ES-I3 (cell line): ENCODE data around the gene DYRK1A.
"Not testable (repeated sequence)": the region's sequence is repeated elsewhere in the genome, so short reads cannot be mapped to it uniquely, and the experiment has no call there.

ENCODE experiments used
- H3K36me3 ChIP-seq: 2 replicates; pipeline ENCODE4 v1.6.1; 2013; ENCODE audit warnings: mild to moderate bottlenecking, low read length, control low read depth, moderate library complexity; ENCODE audit not compliant: insufficient read depth
- H3K4me1 ChIP-seq: 2 replicates; pipeline ENCODE4 v1.6.1; 2013; ENCODE audit warnings: mild to moderate bottlenecking, control low read depth, low read length; ENCODE audit not compliant: insufficient read depth
- H3K9ac ChIP-seq: 2 replicates; pipeline ENCODE4 v1.6.1; 2013; ENCODE audit warnings: low read depth, mild to moderate bottlenecking, low read length, moderate library complexity
- H3K9me3 ChIP-seq: 2 replicates; pipeline ENCODE4 v1.6.1; 2013; ENCODE audit warnings: mild to moderate bottlenecking, low read length, moderate library complexity; ENCODE audit not compliant: control insufficient read depth, insufficient read depth

DYRK1A gene

DNA sequence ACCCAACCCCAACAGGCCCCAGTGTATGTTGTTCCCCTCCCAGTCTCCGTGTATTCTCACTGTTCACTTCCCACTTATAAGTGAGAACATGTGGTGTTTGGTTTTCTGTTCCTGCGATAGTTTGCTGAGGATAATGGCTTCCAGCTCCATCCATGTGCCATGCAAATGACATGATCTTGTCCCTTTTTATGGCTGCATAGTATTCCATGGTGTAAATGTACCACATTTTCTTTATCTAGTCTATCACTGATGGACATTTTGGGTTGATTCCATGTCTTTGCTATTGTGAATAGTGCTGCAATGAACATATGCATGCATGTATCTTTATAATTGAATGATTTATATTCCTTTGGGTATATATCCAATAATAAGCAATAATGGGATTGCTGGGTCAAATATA lies 174.6 kb downstream of the DYRK1A start:
- H3K4me1 ChIP-seq, H3K9ac ChIP-seq, H3K36me3 ChIP-seq, H3K9me3 ChIP-seq: not testable (repeated sequence)

DNA sequence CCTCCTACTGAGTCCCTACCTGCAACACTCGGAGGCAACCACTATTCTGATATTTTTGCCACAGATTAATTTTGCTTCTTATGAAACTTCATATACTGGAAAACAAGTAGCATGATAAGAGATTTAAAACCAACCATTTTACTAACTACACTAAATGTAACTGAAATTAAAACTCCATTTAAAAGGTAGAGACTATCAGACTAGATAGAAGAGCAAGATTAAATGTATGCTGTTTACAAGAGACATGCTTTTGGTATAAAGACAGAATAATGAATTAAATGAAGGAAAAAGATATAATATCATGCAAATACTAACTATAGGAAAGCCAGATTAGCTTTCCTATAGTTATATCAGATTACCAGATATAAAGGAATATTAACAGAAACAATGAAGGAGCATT lies 175.9 kb downstream of the DYRK1A start:
- Histone ChIP-seq H3K9me3 (no peaks in the 10 kb centered on the region), H3K4me1 (peaks cover 6% of the 10 kb centered on the region; the same call in 1 of the 2 replicates), H3K36me3 (no peaks in the 10 kb centered on the region; the same call in 1 of the 2 replicates), H3K9ac (no peak overlapping the region)

DNA sequence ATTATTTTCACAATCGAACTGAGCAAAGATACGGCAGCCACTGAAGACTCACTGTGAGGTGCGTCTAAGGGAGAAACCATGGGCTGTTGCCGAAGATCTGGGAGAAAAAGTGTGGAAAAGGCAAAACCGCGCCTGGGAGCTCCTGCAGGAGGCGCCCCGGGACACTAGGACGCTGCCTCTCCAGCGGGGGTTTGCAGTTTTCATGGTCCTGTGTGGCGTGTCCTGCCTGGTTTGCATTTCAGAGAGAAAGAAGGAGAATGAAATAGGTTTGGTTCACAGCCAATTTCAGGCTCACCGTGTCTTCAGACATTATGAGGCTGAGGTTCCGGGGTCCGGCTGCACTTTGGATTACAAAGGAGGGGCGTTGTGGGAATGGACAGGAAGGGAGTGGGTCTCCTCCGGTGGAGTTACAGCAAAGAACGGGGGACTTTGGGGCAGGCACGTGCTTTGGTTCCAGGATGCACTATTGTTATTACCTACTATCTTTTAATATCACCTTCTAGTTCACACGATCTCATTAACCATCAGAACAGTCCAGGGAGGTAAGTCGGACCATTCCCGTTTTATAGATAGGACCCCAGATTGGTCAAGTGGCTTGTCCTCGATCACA lies 179.8 kb downstream of the DYRK1A start:
- H3K36me3 ChIP-seq, result no peaks in the 10 kb centered on the region; the same call in 1 of the 2 replicates
- H3K9me3 ChIP-seq, result no peaks in the 10 kb centered on the region
- peaks cover 12% of the 10 kb centered on the region for H3K4me1 ChIP-seq
- no peak overlapping the region for H3K9ac ChIP-seq

DNA sequence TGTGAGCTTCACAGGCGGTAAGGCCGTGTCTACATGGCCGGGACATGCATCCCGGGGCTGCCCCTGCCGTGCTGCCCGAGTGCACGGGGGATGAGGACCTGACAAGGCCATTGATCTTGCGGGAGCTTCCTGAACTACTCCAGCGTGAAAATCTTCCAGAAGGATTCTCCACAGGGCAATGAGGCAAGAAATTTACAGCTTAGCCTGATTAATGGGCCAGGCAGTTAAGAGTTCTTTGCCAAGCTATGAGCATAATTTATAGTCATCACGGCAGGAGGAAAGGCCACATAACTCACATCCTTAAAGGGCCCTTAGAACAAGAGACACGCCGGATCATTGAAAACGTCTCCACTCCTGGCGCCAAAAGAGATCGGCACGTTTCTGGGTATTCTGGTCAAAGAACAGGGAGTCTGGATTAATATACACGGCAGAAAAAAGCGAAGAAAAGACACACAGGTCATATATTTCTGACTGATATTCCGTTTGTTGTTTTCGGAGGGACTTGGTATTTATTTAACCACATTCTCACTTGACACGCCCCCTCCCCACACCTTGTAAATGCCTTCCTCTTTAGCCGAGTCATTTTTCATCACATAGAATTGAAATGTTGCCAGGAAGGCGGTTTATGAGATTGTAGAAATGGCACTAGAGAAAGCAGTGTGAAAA lies 180.5 kb downstream of the DYRK1A start:
- H3K4me1 ChIP-seq, result peaks cover 12% of the 10 kb centered on the region
- H3K9me3 ChIP-seq, result no peaks in the 10 kb centered on the region
- H3K9ac ChIP-seq, result no peak overlapping the region
- H3K36me3 ChIP-seq, result no peaks in the 10 kb centered on the region; the same call in 1 of the 2 replicates

DNA sequence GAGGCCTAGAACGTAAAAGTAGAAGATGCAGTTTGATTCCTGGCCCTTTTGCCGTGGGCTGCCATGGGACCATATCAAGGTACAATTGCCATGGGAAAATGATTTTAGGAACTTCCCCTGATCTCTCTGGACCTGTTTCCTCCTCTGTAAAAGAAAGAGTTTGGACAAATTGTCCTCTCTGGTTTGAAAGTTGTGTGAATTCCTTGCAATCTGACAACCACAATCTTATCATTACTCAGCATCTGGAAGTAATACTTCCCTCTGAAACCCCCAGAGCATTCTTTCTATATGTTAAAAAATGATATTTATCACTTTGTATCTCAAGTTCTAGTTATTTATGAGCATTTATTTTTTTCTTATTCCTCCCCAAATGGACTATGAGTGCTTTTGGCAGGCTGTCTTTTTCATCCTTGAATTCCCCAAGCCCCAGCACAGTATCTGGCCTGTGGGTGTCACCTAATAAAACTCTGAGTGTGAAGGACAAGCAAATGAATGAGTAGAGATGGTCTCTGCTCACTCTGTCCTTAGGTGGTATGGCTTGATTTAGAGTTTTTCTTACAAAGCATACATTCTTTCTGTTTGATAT lies 181.1 kb downstream of the DYRK1A start:
- no peaks in the 10 kb centered on the region for H3K9me3 ChIP-seq
- H3K9ac ChIP-seq, result no peak overlapping the region

DNA sequence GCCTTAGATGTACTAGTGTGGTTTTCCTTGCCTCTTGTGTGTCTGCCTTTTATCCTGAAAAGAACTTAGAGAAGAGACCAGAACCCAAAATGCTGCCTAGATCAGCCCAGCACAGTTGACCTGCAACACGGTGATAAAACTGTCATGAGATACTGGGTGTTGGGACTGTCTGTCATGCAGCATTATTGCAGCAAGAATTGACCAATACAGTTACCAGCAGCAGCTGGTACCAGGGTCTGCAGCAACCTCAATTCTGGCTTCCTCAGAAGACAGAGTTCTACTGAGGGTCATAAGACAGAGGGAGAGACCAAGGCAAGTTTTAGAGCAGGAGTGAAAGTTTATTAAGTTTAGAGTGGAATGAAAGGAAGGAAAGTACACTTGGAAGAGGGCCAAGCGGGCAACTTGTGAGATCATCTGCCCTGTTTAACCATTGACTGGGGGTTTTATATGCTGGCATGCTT lies 182.0 kb downstream of the DYRK1A start:
- H3K9me3 ChIP-seq, result no peaks in the 10 kb centered on the region
- H3K4me1 ChIP-seq, result peaks cover 12% of the 10 kb centered on the region
- no peaks in the 10 kb centered on the region; the same call in 1 of the 2 replicates for H3K36me3 ChIP-seq
- H3K9ac ChIP-seq, result no peak overlapping the region

More for the DNA sequence above, 181.1 kb downstream of the DYRK1A start:
- Histone ChIP-seq H3K36me3 (no peaks in the 10 kb centered on the region; the same call in 1 of the 2 replicates), H3K4me1 (peaks cover 12% of the 10 kb centered on the region)

DNA sequence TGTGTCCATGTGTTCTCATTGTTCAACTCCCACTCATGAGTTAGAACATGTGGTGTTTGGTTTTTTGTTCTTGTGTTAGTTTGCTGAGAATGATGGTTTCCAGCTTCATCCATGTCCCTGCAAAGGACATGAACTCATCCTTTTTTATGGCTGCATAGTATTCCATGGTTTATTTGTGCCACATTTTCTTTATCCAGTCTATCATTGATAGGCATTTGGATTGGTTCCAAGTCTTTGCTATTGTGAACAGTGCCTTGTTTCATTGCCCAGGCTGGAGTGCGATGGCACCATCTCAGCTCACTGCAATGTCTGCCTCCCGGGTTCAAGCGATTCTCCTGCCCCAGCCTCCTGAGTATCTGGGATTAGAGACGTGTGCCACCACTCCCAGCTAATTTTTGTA lies 183.2 kb downstream of the DYRK1A start:
- H3K36me3 ChIP-seq, H3K9ac ChIP-seq, H3K9me3 ChIP-seq: not testable (repeated sequence)
- peaks cover 12% of the 10 kb centered on the region for H3K4me1 ChIP-seq

DNA sequence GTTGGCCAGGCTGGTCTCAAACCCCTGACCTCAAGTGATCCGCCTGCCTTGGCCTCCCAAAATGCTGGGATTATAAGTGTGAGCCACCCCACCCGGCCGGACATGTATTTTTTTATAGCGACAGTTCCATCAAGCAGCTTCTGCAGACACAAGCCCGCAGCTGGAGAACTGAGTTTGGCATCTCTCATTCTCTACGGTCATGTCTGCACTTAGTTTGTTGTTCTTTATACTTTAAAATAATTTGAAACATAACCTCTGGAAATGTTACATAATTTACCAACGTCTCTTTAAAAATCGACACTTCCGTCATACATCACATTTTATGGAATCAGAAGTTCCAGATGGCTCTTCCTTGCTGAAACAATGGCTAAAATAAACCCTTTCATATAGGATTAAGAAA lies 183.6 kb downstream of the DYRK1A start:
- Histone ChIP-seq H3K9me3 (no peaks in the 10 kb centered on the region), H3K36me3 (no peaks in the 10 kb centered on the region), H3K4me1 (peaks cover 12% of the 10 kb centered on the region), H3K9ac (no peak overlapping the region)

DNA sequence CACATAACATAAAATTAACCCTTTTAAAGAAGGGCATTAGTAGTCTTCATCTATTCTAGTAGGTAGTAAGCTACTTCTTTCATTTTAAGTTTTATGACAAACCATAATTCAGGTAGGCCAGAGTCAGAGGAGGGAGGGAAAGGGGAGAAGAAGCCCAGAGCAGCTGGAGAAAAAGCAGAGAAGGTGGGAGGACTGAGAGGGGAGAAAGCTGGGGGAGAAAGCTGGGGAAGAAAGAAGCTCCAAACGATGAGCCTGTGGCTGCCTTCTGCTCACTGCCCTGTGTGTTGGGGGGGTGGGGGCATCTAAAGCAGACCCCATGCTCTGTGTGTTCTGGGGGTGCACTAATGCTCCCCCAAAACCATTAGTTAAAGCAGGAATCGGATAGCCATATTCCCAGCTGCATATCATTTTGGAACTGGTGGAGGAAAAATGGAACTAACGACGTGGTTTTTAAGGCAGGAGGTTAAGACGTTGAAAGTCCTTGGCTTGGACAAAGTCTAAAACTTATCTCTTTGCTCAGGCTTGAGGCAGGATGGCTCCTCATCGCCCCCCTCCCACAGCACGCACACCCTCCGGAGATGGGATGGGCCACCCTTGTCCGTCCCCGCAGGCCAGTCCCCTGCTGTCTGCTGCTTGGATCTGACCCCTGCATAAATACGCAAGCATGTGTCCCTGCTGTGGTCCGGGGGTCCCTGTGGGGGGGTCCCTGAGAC lies 184.2 kb downstream of the DYRK1A start:
- H3K36me3 ChIP-seq, result no peaks in the 10 kb centered on the region
- no peak overlapping the region for H3K9ac ChIP-seq
- H3K9me3 ChIP-seq, result no peaks in the 10 kb centered on the region
- H3K4me1 ChIP-seq, result peaks cover 12% of the 10 kb centered on the region

DNA sequence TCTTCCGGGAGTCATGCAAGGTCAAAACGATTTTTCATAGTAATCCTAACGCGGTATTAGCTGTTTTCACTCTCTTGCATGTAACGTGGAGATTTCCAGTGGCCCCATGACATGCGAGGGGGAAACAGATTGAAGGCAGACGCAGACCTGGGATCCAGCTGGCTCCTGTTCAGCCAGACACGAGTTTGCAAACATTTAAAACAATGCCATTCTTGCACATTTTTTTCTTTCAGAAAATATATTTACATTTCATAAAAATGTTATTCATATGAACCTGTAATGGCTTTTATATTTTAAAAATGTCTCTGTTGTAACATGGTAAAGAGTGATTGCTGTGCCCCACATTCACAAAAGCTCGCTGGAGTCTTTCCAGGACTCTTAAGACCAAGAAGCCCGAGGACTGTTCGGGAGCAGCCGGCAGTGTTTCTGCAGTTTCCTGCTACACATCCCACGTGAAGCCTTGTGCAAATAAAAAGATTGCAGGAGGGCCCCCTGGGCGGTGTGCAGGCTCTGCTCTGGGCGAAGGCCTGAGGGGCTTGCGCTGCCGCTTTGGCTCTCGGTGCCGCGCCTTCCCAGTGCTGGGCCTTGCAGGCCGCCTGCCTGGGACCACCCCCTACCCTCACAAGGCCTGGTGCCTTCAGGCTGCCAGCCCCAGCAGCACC lies 184.9 kb downstream of the DYRK1A start:
- Histone ChIP-seq H3K9me3 (no peaks in the 10 kb centered on the region), H3K36me3 (no peaks in the 10 kb centered on the region), H3K4me1 (peaks cover 12% of the 10 kb centered on the region), H3K9ac (no peak overlapping the region)

DNA sequence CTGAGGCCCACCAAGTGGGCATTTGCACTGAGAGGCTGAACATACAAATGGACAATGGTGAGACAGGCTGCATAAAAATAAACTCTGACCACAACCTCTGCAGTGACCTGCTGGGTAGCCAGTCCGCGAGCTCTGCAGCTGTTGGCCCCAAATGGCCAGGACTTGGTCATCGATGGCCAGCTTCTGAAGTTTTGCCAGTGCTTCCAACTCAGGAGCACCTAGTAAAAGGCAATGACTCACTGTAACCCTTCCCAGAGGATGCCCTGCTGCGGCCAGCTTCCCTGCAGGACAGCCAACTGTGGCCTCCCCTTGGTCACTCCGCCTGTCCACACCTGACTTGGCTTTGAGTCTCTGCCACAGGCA lies 185.4 kb downstream of the DYRK1A start:
- H3K4me1 ChIP-seq, result peaks cover 10% of the 10 kb centered on the region
- no peaks in the 10 kb centered on the region for H3K9me3 ChIP-seq
- no peaks in the 10 kb centered on the region for H3K36me3 ChIP-seq
- no peak overlapping the region for H3K9ac ChIP-seq

DNA sequence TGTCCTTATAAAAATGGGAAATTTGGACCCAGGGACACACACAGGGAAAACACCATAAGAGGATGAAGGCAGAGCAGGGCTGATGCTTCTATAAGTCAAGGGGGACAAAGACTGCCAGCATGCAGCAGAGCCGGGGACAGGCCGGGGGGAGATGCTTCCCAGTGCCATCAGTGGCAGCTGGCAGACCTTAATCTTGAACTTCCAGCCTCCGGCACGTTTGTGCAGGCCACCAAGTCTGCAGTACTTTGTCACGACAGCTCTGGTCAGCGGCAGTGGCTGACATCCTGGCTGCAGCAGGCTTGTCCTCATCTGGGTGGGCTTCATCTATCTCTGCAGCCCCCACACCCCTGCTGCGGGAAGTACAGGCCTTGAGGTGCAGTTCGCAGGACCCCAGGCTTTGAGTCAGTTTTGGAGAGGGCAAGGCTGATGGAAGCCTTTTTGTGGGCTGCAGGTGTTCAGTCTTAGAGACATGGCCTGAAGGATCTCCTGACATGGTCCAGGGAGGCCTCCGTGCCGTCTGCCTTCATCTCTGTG lies 186.0 kb downstream of the DYRK1A start:
- H3K9ac ChIP-seq, result no peak overlapping the region
- H3K4me1 ChIP-seq, result peaks cover 5% of the 10 kb centered on the region
- no peaks in the 10 kb centered on the region for H3K9me3 ChIP-seq
- no peaks in the 10 kb centered on the region for H3K36me3 ChIP-seq

DNA sequence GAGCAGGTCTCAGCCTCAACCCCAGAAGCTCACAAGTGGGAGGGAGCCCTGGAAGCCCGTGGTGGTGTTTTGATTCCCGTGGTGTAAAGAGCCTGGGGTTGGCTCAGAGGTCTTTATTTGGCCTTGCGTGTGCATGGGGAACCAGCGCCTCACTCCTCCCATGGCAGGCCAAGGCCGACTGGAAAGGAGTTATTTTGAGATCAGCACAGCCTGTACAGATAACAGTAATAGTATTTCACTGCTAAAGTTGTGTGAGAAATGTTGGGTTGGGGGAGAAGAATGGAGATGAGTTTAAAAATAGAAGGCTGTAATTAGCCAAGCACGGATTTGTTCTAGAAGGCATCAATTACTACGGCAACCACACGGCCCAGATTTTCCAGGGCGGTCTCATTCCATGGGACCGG lies 186.5 kb downstream of the DYRK1A start:
- H3K9me3 ChIP-seq, result no peaks in the 10 kb centered on the region
- H3K36me3 ChIP-seq, result no peaks in the 10 kb centered on the region
- peaks cover 4% of the 10 kb centered on the region; the same call in 1 of the 2 replicates for H3K4me1 ChIP-seq
- no peak overlapping the region for H3K9ac ChIP-seq
